Liver (tissue), 3 donors: ENCODE results near the gene VLDLR.

Source experiments
- CTCF ChIP-seq: fragments of 150-350 bp; IDR thresholded peaks from 2 replicates; pipeline ENCODE4 v1.5.1; 2017; ENCODE audit warnings: improper control_type of control experiment, low read depth, low read length; ENCODE audit not compliant: missing input control
- EGR1 ChIP-seq, 2 donors: IDR thresholded peaks; 2 replicates each; pipeline ENCODE4 v1.6.1; 2016 to 2018; ENCODE audit warnings: antibody characterized with exemption in 2 of 2, low read depth in 2 of 2
- MAX ChIP-seq: IDR thresholded peaks from 2 replicates; pipeline ENCODE4 v1.6.1; 2016; ENCODE audit warnings: antibody characterized with exemption
- RAD21 ChIP-seq, 2 donors: IDR thresholded peaks; 2 replicates each; pipeline ENCODE4 v1.6.1; 2016; ENCODE audit warnings: antibody characterized with exemption in 2 of 2, mild to moderate bottlenecking in 2 of 2
- RXRA ChIP-seq, 2 donors: IDR thresholded peaks; 2 replicates each; pipeline ENCODE4 v1.6.1; 2017 to 2018; ENCODE audit warnings: antibody characterized with exemption in 2 of 2, mild to moderate bottlenecking in 1 of 2
- SP1 ChIP-seq: IDR thresholded peaks from 2 replicates; pipeline ENCODE4 v1.6.1; 2018; ENCODE audit warnings: antibody characterized with exemption, mild to moderate bottlenecking
- YY1 ChIP-seq: IDR thresholded peaks from 2 replicates; pipeline ENCODE4 v1.6.1; 2016; ENCODE audit warnings: antibody characterized with exemption, mild to moderate bottlenecking
- TF ChIP-seq, protein P1 (sequence below): IDR thresholded peaks from 2 replicates; pipeline ENCODE4 v1.6.1; 2016; ENCODE audit warnings: antibody characterized with exemption
- TF ChIP-seq, protein P2 (sequence below): IDR thresholded peaks from 2 replicates; pipeline ENCODE4 v1.6.1; 2016; ENCODE audit warnings: antibody characterized with exemption, mild to moderate bottlenecking
- donor health status: healthy.
- donor health status: healthy.

GRCh38 chr9:2679011-2679410 is 57.4 kb downstream of the VLDLR start:
- TF ChIP-seq, protein P1, sequence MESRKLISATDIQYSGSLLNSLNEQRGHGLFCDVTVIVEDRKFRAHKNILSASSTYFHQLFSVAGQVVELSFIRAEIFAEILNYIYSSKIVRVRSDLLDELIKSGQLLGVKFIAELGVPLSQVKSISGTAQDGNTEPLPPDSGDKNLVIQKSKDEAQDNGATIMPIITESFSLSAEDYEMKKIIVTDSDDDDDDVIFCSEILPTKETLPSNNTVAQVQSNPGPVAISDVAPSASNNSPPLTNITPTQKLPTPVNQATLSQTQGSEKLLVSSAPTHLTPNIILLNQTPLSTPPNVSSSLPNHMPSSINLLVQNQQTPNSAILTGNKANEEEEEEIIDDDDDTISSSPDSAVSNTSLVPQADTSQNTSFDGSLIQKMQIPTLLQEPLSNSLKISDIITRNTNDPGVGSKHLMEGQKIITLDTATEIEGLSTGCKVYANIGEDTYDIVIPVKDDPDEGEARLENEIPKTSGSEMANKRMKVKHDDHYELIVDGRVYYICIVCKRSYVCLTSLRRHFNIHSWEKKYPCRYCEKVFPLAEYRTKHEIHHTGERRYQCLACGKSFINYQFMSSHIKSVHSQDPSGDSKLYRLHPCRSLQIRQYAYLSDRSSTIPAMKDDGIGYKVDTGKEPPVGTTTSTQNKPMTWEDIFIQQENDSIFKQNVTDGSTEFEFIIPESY = no peak
- no peak for TF ChIP-seq RAD21 (IDR thresholded peaks at IDR 0.05)
- no peak for TF ChIP-seq MAX
- TF ChIP-seq CTCF = no peak
- no peak for TF ChIP-seq RXRA (IDR thresholded peaks at IDR 0.05)
- TF ChIP-seq SP1 = no peak
- no peak for TF ChIP-seq YY1
- TF ChIP-seq EGR1 (IDR thresholded peaks at IDR 0.05; ENCODE audit: low read depth in 2 of 2) = no peak
- TF ChIP-seq, protein P2, sequence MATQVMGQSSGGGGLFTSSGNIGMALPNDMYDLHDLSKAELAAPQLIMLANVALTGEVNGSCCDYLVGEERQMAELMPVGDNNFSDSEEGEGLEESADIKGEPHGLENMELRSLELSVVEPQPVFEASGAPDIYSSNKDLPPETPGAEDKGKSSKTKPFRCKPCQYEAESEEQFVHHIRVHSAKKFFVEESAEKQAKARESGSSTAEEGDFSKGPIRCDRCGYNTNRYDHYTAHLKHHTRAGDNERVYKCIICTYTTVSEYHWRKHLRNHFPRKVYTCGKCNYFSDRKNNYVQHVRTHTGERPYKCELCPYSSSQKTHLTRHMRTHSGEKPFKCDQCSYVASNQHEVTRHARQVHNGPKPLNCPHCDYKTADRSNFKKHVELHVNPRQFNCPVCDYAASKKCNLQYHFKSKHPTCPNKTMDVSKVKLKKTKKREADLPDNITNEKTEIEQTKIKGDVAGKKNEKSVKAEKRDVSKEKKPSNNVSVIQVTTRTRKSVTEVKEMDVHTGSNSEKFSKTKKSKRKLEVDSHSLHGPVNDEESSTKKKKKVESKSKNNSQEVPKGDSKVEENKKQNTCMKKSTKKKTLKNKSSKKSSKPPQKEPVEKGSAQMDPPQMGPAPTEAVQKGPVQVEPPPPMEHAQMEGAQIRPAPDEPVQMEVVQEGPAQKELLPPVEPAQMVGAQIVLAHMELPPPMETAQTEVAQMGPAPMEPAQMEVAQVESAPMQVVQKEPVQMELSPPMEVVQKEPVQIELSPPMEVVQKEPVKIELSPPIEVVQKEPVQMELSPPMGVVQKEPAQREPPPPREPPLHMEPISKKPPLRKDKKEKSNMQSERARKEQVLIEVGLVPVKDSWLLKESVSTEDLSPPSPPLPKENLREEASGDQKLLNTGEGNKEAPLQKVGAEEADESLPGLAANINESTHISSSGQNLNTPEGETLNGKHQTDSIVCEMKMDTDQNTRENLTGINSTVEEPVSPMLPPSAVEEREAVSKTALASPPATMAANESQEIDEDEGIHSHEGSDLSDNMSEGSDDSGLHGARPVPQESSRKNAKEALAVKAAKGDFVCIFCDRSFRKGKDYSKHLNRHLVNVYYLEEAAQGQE = no peak
